NT2/D1 (cell line): Measurements from ENCODE around the gene ADCYAP1.

Source experiments
- DNase-seq: peaks from one replicate; pipeline ENCODE4 v3.0.0-alpha.2; 2011; ENCODE audit warnings: low read depth, low spot score
- H3K27me3 ChIP-seq: 2 replicates; pipeline ENCODE4 v1.6.0; 2011; ENCODE audit warnings: mild to moderate bottlenecking; ENCODE audit not compliant: insufficient read length, insufficient read depth
- H3K36me3 ChIP-seq: 2 replicates; pipeline ENCODE4 v1.6.1; 2011; ENCODE audit warnings: mild to moderate bottlenecking, low read length, mixed read lengths; ENCODE audit not compliant: insufficient read depth, insufficient read length
- H3K4me1 ChIP-seq: 2 replicates; pipeline ENCODE4 v1.5.1; 2011; ENCODE audit not compliant: insufficient read depth, insufficient read length
- H3K4me3 ChIP-seq: 2 replicates; pipeline ENCODE4 v1.5.1; 2011; ENCODE audit warnings: low read depth; ENCODE audit not compliant: insufficient read length
- H3K9ac ChIP-seq: 2 replicates; pipeline ENCODE4 v1.6.0; 2011; ENCODE audit warnings: low read depth; ENCODE audit not compliant: insufficient read length
- H3K9me3 ChIP-seq: 2 replicates; pipeline ENCODE4 v1.5.1; 2011; ENCODE audit warnings: mild to moderate bottlenecking, low read length; ENCODE audit not compliant: insufficient read depth
- SUZ12 ChIP-seq: IDR thresholded peaks from 2 replicates; pipeline ENCODE4 v1.6.1; 2011; ENCODE audit not compliant: insufficient read length, insufficient read depth; ENCODE audit errors: extremely low read depth
- YY1 ChIP-seq: IDR thresholded peaks from 2 replicates; pipeline ENCODE4 v1.6.1; 2011; ENCODE audit not compliant: insufficient read length, insufficient read depth
- ZNF274 ChIP-seq: IDR thresholded peaks from 2 replicates; pipeline ENCODE4 v1.6.1; 2011; ENCODE audit warnings: mild to moderate bottlenecking, low read depth, low read length

The ADCYAP1 gene

DNA sequence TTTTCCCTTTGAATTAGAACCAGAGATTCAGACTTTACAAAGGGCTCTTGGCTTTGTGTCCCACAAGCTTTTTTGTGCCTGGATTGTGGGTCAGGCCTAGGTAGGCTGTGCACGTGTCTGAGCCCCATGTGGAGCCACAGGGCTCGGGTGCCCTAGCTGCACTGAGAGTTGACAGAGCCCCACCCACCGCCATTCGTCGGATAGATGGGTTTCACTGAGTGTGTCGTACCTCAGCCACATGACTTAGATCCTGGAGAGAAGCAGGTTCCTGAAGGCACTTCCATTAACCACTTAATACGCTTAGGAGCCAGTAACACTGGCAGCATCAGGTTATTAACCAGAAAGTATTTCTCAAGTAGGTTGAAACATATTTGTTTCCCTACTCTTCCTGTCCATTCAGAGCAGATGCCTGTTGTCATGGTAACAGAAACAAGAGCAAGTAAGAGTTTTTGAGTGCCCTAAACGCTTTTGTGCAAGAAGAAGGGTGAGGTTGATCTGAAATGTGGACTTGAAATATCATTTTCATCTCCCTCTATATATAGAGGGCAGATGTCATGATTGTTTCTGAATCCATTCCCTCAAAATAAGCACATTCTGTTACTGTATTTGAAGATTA lies 30.0 kb downstream of the ADCYAP1 start:
- TF ChIP-seq ZNF274 (no peak), YY1 (no peak), SUZ12 (no peak)
- Histone ChIP-seq H3K4me1 (peaks cover 2% of the 10 kb centered on the region), H3K27me3 (no peaks in the 10 kb centered on the region), H3K9ac (no peak overlapping the region), H3K36me3 (no peaks in the 10 kb centered on the region), H3K9me3 (no peaks in the 10 kb centered on the region), H3K4me3 (no peak overlapping the region)
- DNase-seq = no peak

DNA sequence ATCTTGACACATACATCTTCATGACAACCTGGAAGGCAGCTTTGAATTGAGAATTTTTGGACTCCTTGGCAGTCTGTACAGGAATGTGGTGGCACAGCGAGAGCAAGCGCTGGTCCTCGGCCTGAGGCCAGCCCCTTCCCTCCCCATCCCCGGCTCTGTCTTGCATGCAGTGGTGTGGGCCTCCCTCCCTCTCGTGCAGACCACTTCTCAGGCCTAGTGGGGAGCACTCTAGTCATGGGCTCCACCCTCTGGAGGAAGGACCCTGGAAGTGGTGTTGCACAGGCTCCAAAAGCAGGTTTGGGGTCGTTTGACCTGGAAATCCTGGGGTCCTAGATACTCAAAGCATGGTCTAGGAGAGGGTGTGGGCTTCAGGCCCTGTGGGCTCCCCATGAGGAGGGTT lies 32.3 kb downstream of the ADCYAP1 start:
- peaks cover 2% of the 10 kb centered on the region for H3K4me1 ChIP-seq
- H3K4me3 ChIP-seq = no peak overlapping the region
- no peak overlapping the region for H3K9ac ChIP-seq
- no peaks in the 10 kb centered on the region for H3K27me3 ChIP-seq
- DNase-seq = no peak
- H3K36me3 ChIP-seq = no peaks in the 10 kb centered on the region
- TF ChIP-seq SUZ12 (no peak), YY1 (no peak)
- H3K9me3 ChIP-seq = no peaks in the 10 kb centered on the region

DNA sequence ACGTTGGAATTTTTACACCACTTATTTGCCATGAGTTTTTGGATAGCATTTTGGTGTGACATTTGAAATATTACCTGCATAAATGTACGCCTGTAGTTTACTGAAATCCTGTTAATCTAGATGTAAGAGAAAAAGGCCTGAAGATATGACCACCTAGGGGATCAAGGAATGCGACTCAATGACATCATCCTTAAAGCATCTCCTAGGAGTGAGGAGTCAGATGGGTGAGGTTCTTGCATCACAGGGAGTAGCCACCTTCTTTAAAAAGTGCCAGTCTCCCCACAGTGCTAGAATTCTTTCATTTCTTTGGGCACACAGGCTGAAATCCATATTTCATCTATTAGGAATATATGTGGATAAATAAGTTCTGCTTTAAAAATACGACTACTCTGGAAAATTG lies 34.5 kb downstream of the ADCYAP1 start:
- no peaks in the 10 kb centered on the region for H3K9me3 ChIP-seq
- H3K36me3 ChIP-seq = no peaks in the 10 kb centered on the region
- H3K9ac ChIP-seq = no peak overlapping the region
- H3K27me3 ChIP-seq = no peaks in the 10 kb centered on the region
- peaks cover 2% of the 10 kb centered on the region for H3K4me1 ChIP-seq
- no peak overlapping the region for H3K4me3 ChIP-seq
- TF ChIP-seq YY1 (no peak), ZNF274 (no peak), SUZ12 (no peak)
- DNase-seq = no peak

DNA sequence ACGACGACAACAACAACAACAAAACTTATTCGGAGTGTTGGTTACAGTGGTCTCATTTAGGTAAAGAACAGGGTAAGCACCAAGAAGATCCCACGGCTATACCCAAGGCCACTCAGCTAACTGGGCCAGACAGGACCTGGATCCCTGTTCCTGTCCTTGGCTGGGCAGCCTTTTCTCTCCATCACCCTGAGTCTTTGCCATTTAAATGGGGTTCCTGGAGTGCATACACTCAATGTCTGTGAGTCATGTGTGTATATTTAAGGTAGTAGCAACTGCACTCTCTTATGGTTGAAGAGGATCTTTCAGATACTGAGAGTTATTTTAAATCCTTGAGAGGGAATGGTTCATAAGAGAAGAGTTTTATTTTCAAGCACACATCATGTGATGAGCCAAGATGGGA lies 35.3 kb downstream of the ADCYAP1 start:
- Histone ChIP-seq H3K9ac (no peak overlapping the region), H3K27me3 (no peaks in the 10 kb centered on the region), H3K4me1 (no peaks in the 10 kb centered on the region), H3K36me3 (no peaks in the 10 kb centered on the region), H3K4me3 (no peak overlapping the region), H3K9me3 (no peaks in the 10 kb centered on the region)
- no peak for DNase-seq
- TF ChIP-seq SUZ12 (no peak), YY1 (no peak), ZNF274 (no peak)

DNA sequence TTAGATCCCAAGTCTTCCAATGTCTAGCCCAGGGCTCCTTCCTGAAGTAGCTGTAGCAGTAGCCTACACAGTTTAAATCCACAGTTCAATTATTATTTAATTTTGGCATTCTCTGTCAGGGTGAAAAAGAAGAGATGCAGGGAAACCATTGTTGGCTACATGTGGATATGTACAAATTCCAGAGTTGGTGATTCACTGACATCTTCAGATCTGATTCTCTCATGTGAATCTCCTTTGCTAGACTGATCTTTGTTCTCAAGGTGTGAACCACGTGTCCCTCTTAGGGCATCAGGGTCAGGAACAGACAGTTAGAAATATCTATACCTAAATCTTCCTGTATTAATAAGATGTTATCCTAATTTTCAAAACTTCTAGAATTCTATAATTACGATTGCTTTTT lies 36.7 kb downstream of the ADCYAP1 start:
- Histone ChIP-seq H3K36me3 (no peaks in the 10 kb centered on the region), H3K9me3 (no peaks in the 10 kb centered on the region), H3K9ac (no peak overlapping the region), H3K4me1 (no peaks in the 10 kb centered on the region), H3K27me3 (no peaks in the 10 kb centered on the region), H3K4me3 (no peak overlapping the region)
- DNase-seq = no peak
- TF ChIP-seq YY1 = no peak
- TF ChIP-seq SUZ12 = no peak
- TF ChIP-seq ZNF274 = no peak

DNA sequence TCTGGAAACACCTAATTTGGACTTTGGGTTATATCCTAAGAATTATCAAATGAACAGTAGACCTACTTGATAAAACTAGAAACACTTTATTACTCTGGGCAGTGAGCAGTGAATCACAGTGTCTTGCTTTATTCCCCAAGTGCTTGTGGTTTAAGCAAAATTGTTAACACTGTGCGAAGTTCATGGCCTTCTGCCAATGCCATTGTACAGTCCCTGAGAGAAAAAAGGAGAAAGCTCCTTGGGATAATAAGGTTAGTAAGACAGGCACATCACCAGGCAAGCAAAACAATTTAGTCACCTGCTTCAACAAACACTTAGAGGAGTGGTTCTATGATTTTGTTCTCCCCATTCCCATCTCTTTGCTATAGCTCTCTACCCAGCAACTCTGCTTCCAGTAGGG lies 39.8 kb downstream of the ADCYAP1 start:
- no peak for DNase-seq

DNA sequence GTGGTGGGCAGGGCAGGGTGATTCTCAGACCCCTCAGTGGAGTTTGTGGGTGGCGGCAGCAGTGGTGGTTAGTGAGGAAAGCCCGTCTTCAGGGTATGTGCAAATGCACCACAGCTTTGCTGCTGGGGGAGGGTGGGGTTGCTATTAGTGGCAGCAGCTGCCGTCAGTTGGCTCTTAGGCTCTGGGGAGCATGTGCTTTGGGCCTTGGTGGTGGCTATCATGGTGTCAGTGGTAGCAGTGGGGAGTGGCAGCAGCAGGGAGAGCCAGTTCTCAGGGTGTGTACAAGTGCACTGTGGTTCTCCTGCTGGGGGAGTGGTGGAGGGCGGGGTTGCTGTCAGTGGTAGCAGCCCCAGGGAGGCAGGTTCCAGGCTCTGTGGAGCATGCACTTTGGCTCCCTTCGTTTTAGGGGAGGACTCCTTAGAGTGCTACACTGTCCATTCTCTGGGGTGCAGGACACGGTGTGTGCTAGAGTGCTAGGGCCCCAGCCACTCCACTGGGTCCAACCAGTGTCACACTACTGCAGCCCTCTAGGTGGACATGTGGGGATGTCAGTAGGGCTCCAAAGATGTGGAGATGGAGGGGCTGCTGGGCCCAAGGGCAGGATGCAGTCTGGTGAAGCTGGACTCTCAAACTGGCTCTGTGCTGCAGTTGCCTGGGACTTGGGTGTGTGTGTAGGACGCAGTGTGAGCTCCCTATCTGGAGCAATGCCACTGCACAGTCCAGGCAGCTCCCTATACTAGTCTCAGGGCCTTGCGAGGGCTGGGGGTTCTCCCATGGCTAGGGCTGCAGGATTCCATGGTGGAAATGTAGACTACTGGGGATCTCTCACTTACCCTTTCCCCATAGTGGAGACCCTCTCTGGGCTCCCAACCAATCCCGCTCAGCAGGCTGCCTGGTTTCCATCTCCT lies 45.3 kb downstream of the ADCYAP1 start:
- DNase-seq = no peak
- Histone ChIP-seq H3K36me3 (no peaks in the 10 kb centered on the region), H3K27me3 (no peaks in the 10 kb centered on the region), H3K4me1 (peaks cover 5% of the 10 kb centered on the region), H3K9me3 (no peaks in the 10 kb centered on the region), H3K4me3 (no peak overlapping the region), H3K9ac (no peak overlapping the region)
- TF ChIP-seq YY1 (no peak), ZNF274 (no peak), SUZ12 (no peak)

More for the DNA sequence above, 39.8 kb downstream of the ADCYAP1 start:
- TF ChIP-seq ZNF274 (no peak), SUZ12 (no peak), YY1 (no peak)
- Histone ChIP-seq H3K4me1 (no peaks in the 10 kb centered on the region), H3K9me3 (no peaks in the 10 kb centered on the region), H3K27me3 (no peaks in the 10 kb centered on the region), H3K9ac (no peak overlapping the region), H3K4me3 (no peak overlapping the region), H3K36me3 (no peaks in the 10 kb centered on the region)
